GM12891 (cell line): Measurements from ENCODE around the gene XAGE3.
"Not testable (repeated sequence)": the region's sequence is repeated elsewhere in the genome, so short reads cannot be mapped to it uniquely, and the experiment has no call there.

Experiments used
- DNase-seq: peaks from one replicate; pipeline ENCODE4 v3.0.0; 2011; ENCODE audit warnings: low spot score; ENCODE audit not compliant: insufficient read length
- FAIRE-seq: peaks from 2 replicates; lab custom pipeline; 2011; peaks lifted over from hg19 to GRCh38; lab: Jason Lieb, UNC
- PAX5 ChIP-seq: IDR thresholded peaks from 2 replicates; pipeline ENCODE4 v1.6.1; 2011; ENCODE audit warnings: low read length, moderate library complexity, mild to moderate bottlenecking; ENCODE audit not compliant: insufficient read depth, severe bottlenecking
- POLR2A ChIP-seq: IDR thresholded peaks from 2 replicates; pipeline ENCODE4 v1.6.1; 2011; ENCODE audit warnings: low read depth, low read length, control low read depth
- POLR2AphosphoS5 ChIP-seq: IDR thresholded peaks from 2 replicates; pipeline ENCODE4 v1.6.1; 2011; ENCODE audit warnings: low read depth, low read length, control low read depth
- POU2F2 ChIP-seq: IDR thresholded peaks from 2 replicates; pipeline ENCODE4 v1.6.1; 2011; ENCODE audit warnings: low read depth, mild to moderate bottlenecking, control low read depth, low read length, moderate library complexity
- SPI1 ChIP-seq: IDR thresholded peaks from 2 replicates; pipeline ENCODE4 v1.6.1; 2011; ENCODE audit warnings: low read depth, low read length, control low read depth
- TAF1 ChIP-seq: IDR thresholded peaks from 2 replicates; pipeline ENCODE4 v1.6.1; 2011; ENCODE audit warnings: low read depth, low read length, control low read depth

The XAGE3 gene

GRCh38 chrX:52874661-52875060 lies 6.8 kb upstream of the XAGE3 start:
- no peak for DNase-seq
- no peak for TF ChIP-seq PAX5
- TF ChIP-seq POLR2A: no peak
- TF ChIP-seq POLR2AphosphoS5: no peak
- TF ChIP-seq POU2F2: no peak
- no peak for TF ChIP-seq TAF1
- no peak for TF ChIP-seq SPI1
- FAIRE-seq: no peak

GRCh38 chrX:52873825-52874224 lies 5.9 kb upstream of the XAGE3 start:
- FAIRE-seq, DNase-seq: not testable (repeated sequence)

GRCh38 chrX:52870046-52870445 lies 2.2 kb upstream of the XAGE3 start:
- no peak for DNase-seq
- FAIRE-seq: no peak
- TF ChIP-seq POLR2AphosphoS5: no peak
- no peak for TF ChIP-seq SPI1
- no peak for TF ChIP-seq TAF1
- no peak for TF ChIP-seq POLR2A
- TF ChIP-seq PAX5: no peak
- no peak for TF ChIP-seq POU2F2

GRCh38 chrX:52865343-52865998 lies 2.4 kb downstream of the XAGE3 start:
- TF ChIP-seq TAF1: no peak
- TF ChIP-seq POU2F2: no peak
- TF ChIP-seq SPI1: no peak
- TF ChIP-seq PAX5: no peak
- TF ChIP-seq POLR2AphosphoS5: no peak
- no peak for TF ChIP-seq POLR2A
- no peak for DNase-seq
- no peak for FAIRE-seq

GRCh38 chrX:52856991-52857525 lies 10.8 kb downstream of the XAGE3 start:
- DNase-seq, FAIRE-seq: not testable (repeated sequence)

GRCh38 chrX:52852110-52852860 lies 15.6 kb downstream of the XAGE3 start:
- no peak for DNase-seq
- FAIRE-seq: peak; percentile 57
- TF ChIP-seq POLR2A (no peak), TAF1 (no peak), PAX5 (no peak), SPI1 (no peak), POLR2AphosphoS5 (no peak), POU2F2 (no peak)

GRCh38 chrX:52843619-52844018 lies 24.3 kb downstream of the XAGE3 start:
- DNase-seq, FAIRE-seq: not testable (repeated sequence)

GRCh38 chrX:52839137-52839536 lies 28.7 kb downstream of the XAGE3 start:
- TF ChIP-seq POLR2AphosphoS5 (no peak), SPI1 (peak; percentile 49)
- FAIRE-seq: no peak
- no peak for DNase-seq

GRCh38 chrX:52830551-52830950 lies 37.3 kb downstream of the XAGE3 start:
- TF ChIP-seq PAX5 (no peak), POU2F2 (no peak), TAF1 (no peak), POLR2AphosphoS5 (no peak), POLR2A (no peak)
- DNase-seq (no peak), FAIRE-seq (no peak)

GRCh38 chrX:52824608-52825007 lies 43.3 kb downstream of the XAGE3 start:
- TF ChIP-seq PAX5 (no peak), TAF1 (no peak), POLR2A (no peak), POU2F2 (no peak), POLR2AphosphoS5 (no peak), SPI1 (no peak)
- FAIRE-seq (no peak), DNase-seq (no peak)
